Measurements from ENCODE around the gene ATP8A2.

DNA sequence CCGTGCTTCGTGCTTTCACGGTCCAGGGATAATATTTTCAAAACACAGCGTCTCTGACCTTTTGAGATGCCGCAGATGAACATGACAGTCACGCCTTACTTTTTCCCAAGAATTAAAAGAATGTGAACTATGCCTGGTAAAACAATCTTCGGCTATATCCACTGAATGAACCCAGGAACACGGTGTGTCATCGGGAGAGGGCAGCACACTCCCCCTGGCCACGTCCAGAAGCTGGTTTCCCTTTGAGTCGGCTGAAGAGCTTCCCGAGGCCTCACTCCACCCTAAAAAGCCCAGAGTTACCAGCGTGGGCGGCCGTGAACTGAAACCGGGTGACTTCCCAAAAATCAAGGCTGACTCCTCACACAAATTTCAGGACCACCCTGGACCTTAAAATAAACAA is 702.9 kb downstream of the ATP8A2 start:
- TF ChIP-seq, protein P1, sequence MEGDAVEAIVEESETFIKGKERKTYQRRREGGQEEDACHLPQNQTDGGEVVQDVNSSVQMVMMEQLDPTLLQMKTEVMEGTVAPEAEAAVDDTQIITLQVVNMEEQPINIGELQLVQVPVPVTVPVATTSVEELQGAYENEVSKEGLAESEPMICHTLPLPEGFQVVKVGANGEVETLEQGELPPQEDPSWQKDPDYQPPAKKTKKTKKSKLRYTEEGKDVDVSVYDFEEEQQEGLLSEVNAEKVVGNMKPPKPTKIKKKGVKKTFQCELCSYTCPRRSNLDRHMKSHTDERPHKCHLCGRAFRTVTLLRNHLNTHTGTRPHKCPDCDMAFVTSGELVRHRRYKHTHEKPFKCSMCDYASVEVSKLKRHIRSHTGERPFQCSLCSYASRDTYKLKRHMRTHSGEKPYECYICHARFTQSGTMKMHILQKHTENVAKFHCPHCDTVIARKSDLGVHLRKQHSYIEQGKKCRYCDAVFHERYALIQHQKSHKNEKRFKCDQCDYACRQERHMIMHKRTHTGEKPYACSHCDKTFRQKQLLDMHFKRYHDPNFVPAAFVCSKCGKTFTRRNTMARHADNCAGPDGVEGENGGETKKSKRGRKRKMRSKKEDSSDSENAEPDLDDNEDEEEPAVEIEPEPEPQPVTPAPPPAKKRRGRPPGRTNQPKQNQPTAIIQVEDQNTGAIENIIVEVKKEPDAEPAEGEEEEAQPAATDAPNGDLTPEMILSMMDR (IDR thresholded peaks at IDR 0.05), result no peak
- TF ChIP-seq POLR2A (IDR thresholded peaks at IDR 0.05) (no peak), POLR2AphosphoS5 (IDR thresholded peaks at IDR 0.05) (no peak)
